T-cell (primary cell): ENCODE data around the gene SPATA31C2. TPM values are rescaled to one million over a fixed set of nuclear protein-coding genes. Genes with fewer than 3 reads are reported as not detected.
"Not testable (repeated sequence)": the region's sequence is repeated elsewhere in the genome, so short reads cannot be mapped to it uniquely, and the experiment has no call there.

ENCODE experiments used
- ATAC-seq, 4 experiments: fragments of 200-7000 bp in 3 of 4; fragments of 150-1000 bp in 1 of 4; cut with Tn5 transposase; replicated peaks in 1 of 4; 1 replicate in 3 of 4; 2 replicates in 1 of 4; pipeline ENCODE4 v1.10.0; 2021; ENCODE audit warnings: moderate library complexity in 3 of 4, mild to moderate bottlenecking in 2 of 4, moderate number of reproducible peaks in 1 of 4
- CTCF ChIA-PET, 2 donors: fragments of 300-600 bp; sonication (Branson Sonifier 250); formaldehyde crosslinking; loops; one replicate each; lab custom pipeline; 2022; ENCODE audit warnings: antibody characterized with exemption in 2 of 2; lab: Charles Lee
- POLR2A ChIA-PET, 2 donors: fragments of 300-600 bp; sonication (Branson Sonifier 250); formaldehyde crosslinking; loops; one replicate each; lab custom pipeline; 2022; ENCODE audit warnings: antibody characterized with exemption in 2 of 2; lab: Charles Lee
- DNase-seq, 35 experiments: peaks; one replicate each; pipeline versions ENCODE4 v3.0.0 to v3.0.0-alpha.2; 2013 to 2023
- H3K27ac ChIP-seq: one replicate; pipeline ENCODE4 v1.5.1; 2013; ENCODE audit warnings: low read length
- H3K27me3 ChIP-seq, 2 experiments: replicated peaks in 1 of 2; 1 replicate in 1 of 2; 2 replicates in 1 of 2; pipeline versions ENCODE4 v1.6.1 to v1.7.0; 2013; ENCODE audit warnings: low read length in 1 of 2, mixed read lengths in 1 of 2; ENCODE audit not compliant: control insufficient read depth in 2 of 2, insufficient read depth in 2 of 2; ENCODE audit errors: extremely low read depth in 1 of 2
- H3K36me3 ChIP-seq, 2 donors: 1 replicate in 1 of 2; 2 replicates in 1 of 2; pipeline versions ENCODE4 v1.6.1 to v1.7.0; 2013; ENCODE audit warnings: low read length in 1 of 2; ENCODE audit not compliant: control insufficient read depth in 2 of 2, insufficient read depth in 1 of 2; ENCODE audit errors: extremely low read depth in 1 of 2
- H3K4me1 ChIP-seq, 2 experiments: 1 replicate in 1 of 2; 2 replicates in 1 of 2; pipeline versions ENCODE4 v1.6.1 to v1.7.0; 2013; ENCODE audit warnings: low read length in 2 of 2, mixed read lengths in 1 of 2; ENCODE audit not compliant: insufficient read depth in 2 of 2, control insufficient read depth in 1 of 2; ENCODE audit errors: extremely low read depth in 1 of 2
- H3K4me3 ChIP-seq, 2 donors: 1 replicate in 1 of 2; 2 replicates in 1 of 2; pipeline versions ENCODE4 v1.5.1 to v1.7.0; 2013; ENCODE audit warnings: mild to moderate bottlenecking in 2 of 2, low read length in 1 of 2, moderate library complexity in 1 of 2; ENCODE audit not compliant: control insufficient read depth in 1 of 2; ENCODE audit errors: extremely low read depth in 1 of 2
- H3K9me3 ChIP-seq: 2 replicates; pipeline ENCODE4 v1.7.0; 2013
- H3K27ac Mint-ChIP-seq, 2 donors: one replicate each; pipeline ENCODE4 v1.8.0; 2020 to 2021; ENCODE audit warnings: mild to moderate bottlenecking in 2 of 2, mixed read lengths in 2 of 2
- H3K27me3 Mint-ChIP-seq, 2 donors: one replicate each; pipeline ENCODE4 v1.8.0; 2021 to 2022; ENCODE audit warnings: mixed read lengths in 2 of 2
- H3K36me3 Mint-ChIP-seq: one replicate; pipeline ENCODE4 v1.8.0; 2021; ENCODE audit warnings: mixed read lengths
- H3K4me1 Mint-ChIP-seq, 3 donors: one replicate each; pipeline ENCODE4 v1.8.0; 2020 to 2022; ENCODE audit warnings: mixed read lengths in 3 of 3, mild to moderate bottlenecking in 1 of 3
- H3K4me3 Mint-ChIP-seq, 3 donors: one replicate each; pipeline ENCODE4 v1.8.0; 2020 to 2022; ENCODE audit warnings: mild to moderate bottlenecking in 3 of 3, mixed read lengths in 3 of 3, moderate library complexity in 3 of 3
- H3K9me3 Mint-ChIP-seq, 3 donors: one replicate each; pipeline ENCODE4 v1.8.0; 2020 to 2022; ENCODE audit warnings: mixed read lengths in 3 of 3
- WGBS: methylation state at CpG from one replicate; pipeline ENCODE4 v1.1.5; 2013; ENCODE audit warnings: missing lambda C conversion rate; ENCODE audit not compliant: insufficient coverage; 5-methylcytosine and 5-hydroxymethylcytosine counted together
- total RNA-seq, 35 experiments: library from RNA in 6 of 35; stranded (reverse) in 6 of 35; fragments of 120-200 nt in 1 of 35; gene quantifications; one replicate each; pipeline versions ENCODE4 v1.2.1 to v1.2.4 and lab custom pipeline; 2013 to 2026

SPATA31C2 gene
- total RNA-seq, 5 donors from 2014 or later (not counting 1 experiment from before 2014, with no cell fraction given), result not detected

DNA sequence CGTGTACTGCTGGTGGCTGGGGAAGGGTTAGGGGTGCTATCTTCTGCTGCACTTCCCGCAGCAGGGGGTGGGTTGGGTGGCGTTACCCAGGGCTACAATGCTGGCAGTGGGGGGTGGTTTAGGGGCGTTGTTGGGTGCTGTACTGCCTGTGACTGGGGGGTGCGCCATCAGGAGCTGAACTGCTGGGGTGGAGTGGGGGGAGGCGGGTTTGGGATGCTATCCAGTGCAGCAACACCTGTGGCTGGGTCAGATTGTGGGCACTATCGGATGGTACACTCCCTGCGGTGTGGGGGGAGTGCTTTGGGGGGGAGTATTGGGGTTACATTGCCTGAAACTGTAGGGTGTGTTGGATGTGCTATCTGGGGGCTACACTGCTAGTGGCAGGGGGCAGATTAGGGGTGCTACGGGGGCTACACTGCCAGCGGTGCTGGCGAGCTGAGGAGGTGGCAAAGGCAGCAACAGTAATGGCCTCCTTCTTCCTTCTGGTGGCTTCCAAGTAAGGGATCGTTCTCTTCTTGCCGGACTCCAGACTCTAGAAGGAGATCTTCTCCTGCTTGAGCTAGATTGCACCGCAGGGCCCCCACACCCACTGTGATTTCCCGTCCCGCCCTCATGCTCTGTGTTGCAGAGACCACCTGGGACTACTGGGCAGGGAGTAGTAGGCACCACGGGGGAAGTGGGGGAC lies 23.9 kb downstream of the SPATA31C2 start:
- CTCF ChIA-PET, result interaction anchor here in 1 of 2 donors (0.6 kb wide), 1 partner anchor 1700 kb away, joined by 3 read pairs; no protein-coding TSS in a partner anchor
- H3K4me1 Mint-ChIP-seq, H3K27me3 ChIP-seq, H3K4me3 ChIP-seq, H3K9me3 ChIP-seq, H3K27me3 Mint-ChIP-seq, H3K4me3 Mint-ChIP-seq, H3K36me3 Mint-ChIP-seq, POLR2A ChIA-PET, H3K27ac Mint-ChIP-seq, H3K36me3 ChIP-seq, H3K4me1 ChIP-seq, ATAC-seq, H3K9me3 Mint-ChIP-seq, H3K27ac ChIP-seq, DNase-seq: not testable (repeated sequence)
- 90% methylated on average over 6 of the region's 17 CpGs for WGBS

DNA sequence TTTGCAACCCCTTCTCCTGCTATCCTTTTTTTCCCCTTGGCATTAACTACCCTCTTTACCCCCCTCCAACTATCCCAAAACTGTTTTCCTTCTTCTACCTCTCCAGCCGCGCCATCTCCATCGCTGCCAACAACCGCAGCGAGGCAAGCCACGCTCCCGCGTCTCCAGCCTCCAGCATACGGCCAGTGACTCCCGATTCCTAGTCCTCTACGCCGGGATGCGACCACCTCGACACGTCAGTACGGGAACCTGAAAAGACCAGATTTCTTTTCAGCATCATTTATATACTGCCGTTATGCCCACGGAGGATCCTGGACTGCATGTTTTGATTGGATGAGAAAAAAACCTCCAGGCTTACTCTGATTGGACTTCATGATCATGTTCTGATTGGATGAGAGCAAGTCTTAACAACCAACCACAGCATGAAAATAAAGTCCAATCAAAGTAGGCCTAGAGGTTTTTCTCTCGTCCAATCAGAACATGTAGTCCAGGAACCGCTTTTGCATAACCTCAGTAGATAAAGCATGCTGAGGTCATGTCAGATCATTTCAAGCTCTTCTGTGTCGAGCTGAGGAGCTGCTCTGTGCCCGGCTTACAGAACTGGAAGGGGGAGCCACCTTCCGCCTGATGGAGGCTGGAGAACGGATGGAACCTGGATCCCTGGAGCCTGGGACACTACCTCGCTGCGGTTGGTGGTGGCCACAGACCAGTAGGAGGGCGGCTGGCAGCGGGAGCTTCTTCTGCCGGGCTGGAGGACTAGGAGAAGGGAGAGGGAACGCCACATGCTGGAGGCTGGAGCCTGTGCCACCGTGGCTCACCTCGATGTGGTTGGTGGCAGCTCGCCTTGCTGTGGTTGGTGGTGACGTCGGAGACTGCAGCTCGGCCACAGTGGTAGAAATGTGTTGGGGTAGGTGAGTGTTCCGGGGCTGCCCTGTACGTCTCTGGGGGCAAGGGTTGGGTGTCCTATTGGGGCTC lies 24.8 kb downstream of the SPATA31C2 start:
- H3K36me3 Mint-ChIP-seq, H3K27me3 Mint-ChIP-seq, H3K4me3 Mint-ChIP-seq, ATAC-seq, H3K4me1 Mint-ChIP-seq, H3K27ac Mint-ChIP-seq, H3K27ac ChIP-seq, H3K9me3 ChIP-seq, H3K27me3 ChIP-seq, DNase-seq, H3K9me3 Mint-ChIP-seq, POLR2A ChIA-PET, H3K36me3 ChIP-seq, H3K4me1 ChIP-seq, H3K4me3 ChIP-seq: not testable (repeated sequence)
- WGBS, result 90% methylated on average over 17 of the region's 38 CpGs
- CTCF ChIA-PET, result interaction anchor here in 1 of 2 donors (0.6 kb wide), 1 partner anchor 1700 kb away, joined by 3 read pairs; no protein-coding TSS in a partner anchor

DNA sequence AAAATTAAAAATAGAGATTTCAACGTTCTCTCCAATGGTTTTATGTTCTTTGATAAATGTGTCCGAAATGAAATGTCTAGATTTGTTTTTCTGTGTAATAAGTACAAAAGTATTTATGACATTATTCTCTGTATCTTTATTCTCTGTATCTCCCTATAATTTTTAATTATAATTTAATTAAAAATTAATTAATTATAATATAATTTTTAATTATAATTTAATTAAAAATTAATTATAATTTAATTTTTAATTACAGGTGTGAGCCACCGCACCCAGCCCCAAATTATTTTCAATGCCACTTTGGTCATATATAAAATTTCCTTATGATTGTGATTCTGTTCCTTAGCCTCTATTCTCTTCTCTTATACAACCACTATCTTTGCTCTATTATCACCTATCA lies 28.2 kb downstream of the SPATA31C2 start:
- Histone ChIP-seq H3K4me1 (no peaks in the 10 kb centered on the region), H3K27ac (no peak overlapping the region), H3K4me3 (no peak overlapping the region), H3K27me3 (no peaks in the 10 kb centered on the region), H3K36me3 (no peaks in the 10 kb centered on the region), H3K9me3 (no peaks in the 10 kb centered on the region)
- Mint-ChIP-seq H3K4me1 (peaks cover 0 to 3% (median 0%) of the 10 kb centered on the region in 3 donors), H3K9me3 (no peaks in the 10 kb centered on the region), H3K27me3 (peaks cover 15 to 16% of the 10 kb centered on the region in 2 donors), H3K4me3 (no peak overlapping the region), H3K36me3 (no peaks in the 10 kb centered on the region), H3K27ac (no peak overlapping the region)
- POLR2A ChIA-PET, result no interaction called here
- WGBS, result no CpG with 5 or more reads among the region's 3 CpGs
- CTCF ChIA-PET, result no interaction called here
- ATAC-seq (no peak), DNase-seq (no peak)

DNA sequence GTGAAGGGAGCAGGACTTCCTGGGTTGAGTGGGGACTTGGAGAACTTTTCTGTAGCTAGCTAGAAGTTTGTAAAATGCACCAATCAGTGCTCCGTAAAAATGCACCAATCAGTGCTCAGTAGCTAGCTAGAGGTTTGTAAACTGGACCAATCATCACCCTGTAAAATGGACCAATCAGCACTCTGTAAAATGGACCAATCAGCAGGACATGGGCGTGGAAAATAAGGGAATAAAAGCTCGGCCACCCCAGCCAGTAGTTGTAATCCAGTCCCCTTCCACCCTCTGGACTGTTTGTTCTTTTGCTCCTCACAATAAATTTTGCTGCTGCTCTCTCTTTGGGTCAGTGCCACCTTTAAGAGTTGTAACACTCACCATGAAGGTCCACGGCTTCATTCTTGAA lies 29.5 kb downstream of the SPATA31C2 start:
- Mint-ChIP-seq H3K4me3 (no peak overlapping the region), H3K27ac (no peak overlapping the region), H3K4me1 (peaks cover 0 to 3% (median 0%) of the 10 kb centered on the region in 3 donors), H3K27me3 (peaks cover 18 to 23% of the 10 kb centered on the region in 2 donors), H3K36me3 (no peaks in the 10 kb centered on the region), H3K9me3 (no peaks in the 10 kb centered on the region)
- 87% methylated on average over 3 of the region's 4 CpGs for WGBS
- H3K27me3 ChIP-seq, result no peaks in the 10 kb centered on the region
- H3K4me1 ChIP-seq, result no peaks in the 10 kb centered on the region
- H3K27ac ChIP-seq, result no peak overlapping the region
- DNase-seq (no peak), ATAC-seq (no peak)
- H3K9me3 ChIP-seq, result no peaks in the 10 kb centered on the region
- H3K36me3 ChIP-seq, result no peaks in the 10 kb centered on the region
- ChIA-PET CTCF (no interaction called here), POLR2A (no interaction called here)
- H3K4me3 ChIP-seq, result no peak overlapping the region

DNA sequence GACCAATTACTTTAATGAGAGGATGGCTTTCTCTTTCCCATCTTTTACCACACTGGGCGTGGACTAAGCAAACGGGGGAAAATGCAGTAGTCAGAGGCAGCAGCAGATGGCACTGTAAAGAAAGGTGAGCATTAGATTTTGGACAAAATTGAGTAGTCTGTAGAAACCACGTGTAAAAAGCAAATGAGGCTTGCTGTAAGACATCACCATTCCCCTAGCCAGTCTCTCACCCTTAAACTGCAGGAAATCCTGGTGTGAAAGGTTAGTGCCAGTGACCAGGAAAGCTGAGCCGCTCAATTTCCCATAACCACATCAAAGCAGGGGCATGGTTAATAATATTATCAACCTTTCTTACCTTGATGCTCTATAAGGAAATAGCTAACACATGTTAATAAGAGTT lies 31.8 kb downstream of the SPATA31C2 start:
- H3K36me3 ChIP-seq, result no peaks in the 10 kb centered on the region
- no peak overlapping the region for H3K4me3 Mint-ChIP-seq
- DNase-seq (peak in 1 of 35 experiments; percentile 21), ATAC-seq (no peak)
- peaks cover 0 to 3% (median 0%) of the 10 kb centered on the region in 3 donors for H3K4me1 Mint-ChIP-seq
- no CpG with 5 or more reads among the region's 4 CpGs for WGBS
- H3K4me3 ChIP-seq, result no peak overlapping the region
- no peaks in the 10 kb centered on the region for H3K27me3 ChIP-seq
- no peaks in the 10 kb centered on the region for H3K9me3 ChIP-seq
- no peaks in the 10 kb centered on the region for H3K36me3 Mint-ChIP-seq
- H3K27me3 Mint-ChIP-seq, result peaks cover 17 to 24% of the 10 kb centered on the region in 2 donors
- POLR2A ChIA-PET, result no interaction called here
- H3K4me1 ChIP-seq, result no peaks in the 10 kb centered on the region
- CTCF ChIA-PET, result no interaction called here
- H3K27ac Mint-ChIP-seq, result no peak overlapping the region
- no peak overlapping the region for H3K27ac ChIP-seq
- no peaks in the 10 kb centered on the region for H3K9me3 Mint-ChIP-seq

DNA sequence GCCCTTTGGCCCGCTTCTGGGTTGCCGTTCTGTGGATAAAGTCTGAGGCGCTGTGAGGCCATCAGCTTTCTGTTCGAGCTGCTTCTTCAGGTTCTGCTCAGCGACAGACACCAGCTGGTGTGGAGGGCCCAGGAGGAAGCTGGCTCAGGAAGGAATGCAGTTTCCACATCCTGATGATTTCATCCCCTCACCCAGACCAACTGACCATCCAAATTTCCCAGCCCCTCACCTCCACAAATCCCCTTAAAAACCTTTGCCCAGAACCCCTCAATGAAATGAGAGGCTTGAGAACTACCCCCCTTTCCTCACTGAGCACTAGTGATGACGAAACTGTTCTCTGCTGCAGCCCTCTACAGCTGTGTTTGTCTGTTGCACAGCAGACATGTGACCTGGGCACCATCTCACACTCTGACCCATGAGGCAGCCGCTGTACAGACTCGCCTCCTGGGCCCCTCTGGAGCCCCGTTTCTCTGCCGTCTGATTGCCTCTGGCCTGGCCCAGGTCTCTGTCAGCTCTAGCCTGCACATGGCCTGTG lies 45.4 kb downstream of the SPATA31C2 start:
- H3K27me3 ChIP-seq, result peaks cover 0 to 6% of the 10 kb centered on the region in 2 experiments
- DNase-seq (no peak), ATAC-seq (no peak)
- H3K9me3 Mint-ChIP-seq, result no peaks in the 10 kb centered on the region
- no peak overlapping the region for H3K27ac ChIP-seq
- no peaks in the 10 kb centered on the region for H3K36me3 Mint-ChIP-seq
- no peaks in the 10 kb centered on the region for H3K36me3 ChIP-seq
- ChIA-PET POLR2A (interaction anchor here in 1 of 2 donors (0.6 kb wide), 2 partner anchors 28 to 144 kb away, joined by 4 to 5 read pairs; no protein-coding TSS in a partner anchor), CTCF (interaction anchor here in 1 of 2 donors (0.6 kb wide), 1 partner anchor 126 kb away, joined by 4 read pairs; no protein-coding TSS in a partner anchor)
- 69% methylated on average over 5 of the region's 10 CpGs for WGBS
- H3K9me3 ChIP-seq, result no peaks in the 10 kb centered on the region
- H3K4me3 ChIP-seq, result no peak overlapping the region
- H3K4me1 Mint-ChIP-seq, result no peaks in the 10 kb centered on the region
- H3K4me1 ChIP-seq, result no peaks in the 10 kb centered on the region
- no peak overlapping the region for H3K27ac Mint-ChIP-seq
- H3K4me3 Mint-ChIP-seq, result no peak overlapping the region
- H3K27me3 Mint-ChIP-seq, result peaks cover 0 to 12% of the 10 kb centered on the region in 2 donors
